H54 (cell line): Measurements from ENCODE around the gene TMEM169.
"Not testable (repeated sequence)": the region's sequence is repeated elsewhere in the genome, so short reads cannot be mapped to it uniquely, and the experiment has no call there.

ENCODE experiments used
- DNase-seq: peaks from one replicate; pipeline ENCODE4 v3.0.0; 2011; ENCODE audit warnings: low spot score, mixed read lengths; ENCODE audit not compliant: insufficient read length
- FAIRE-seq: peaks from 3 replicates; lab custom pipeline; 2011; peaks lifted over from hg19 to GRCh38; lab: Jason Lieb, UNC
- POLR2A ChIP-seq: IDR thresholded peaks from 2 replicates; pipeline ENCODE4 v1.6.1; 2011; ENCODE audit warnings: low read depth, mild to moderate bottlenecking, low read length

The TMEM169 gene

GRCh38 chr2:216078776-216079175, 2.9 kb upstream of the TMEM169 start:
- DNase-seq (no peak), FAIRE-seq (no peak)
- TF ChIP-seq POLR2A, result no peak

GRCh38 chr2:216080048-216080447, 1.7 kb upstream of the TMEM169 start:
- not testable (repeated sequence) for FAIRE-seq, DNase-seq

GRCh38 chr2:216081012-216081411, 707 bp upstream of the TMEM169 start:
- no peak for FAIRE-seq
- no peak for DNase-seq
- TF ChIP-seq POLR2A, result no peak

DNA sequence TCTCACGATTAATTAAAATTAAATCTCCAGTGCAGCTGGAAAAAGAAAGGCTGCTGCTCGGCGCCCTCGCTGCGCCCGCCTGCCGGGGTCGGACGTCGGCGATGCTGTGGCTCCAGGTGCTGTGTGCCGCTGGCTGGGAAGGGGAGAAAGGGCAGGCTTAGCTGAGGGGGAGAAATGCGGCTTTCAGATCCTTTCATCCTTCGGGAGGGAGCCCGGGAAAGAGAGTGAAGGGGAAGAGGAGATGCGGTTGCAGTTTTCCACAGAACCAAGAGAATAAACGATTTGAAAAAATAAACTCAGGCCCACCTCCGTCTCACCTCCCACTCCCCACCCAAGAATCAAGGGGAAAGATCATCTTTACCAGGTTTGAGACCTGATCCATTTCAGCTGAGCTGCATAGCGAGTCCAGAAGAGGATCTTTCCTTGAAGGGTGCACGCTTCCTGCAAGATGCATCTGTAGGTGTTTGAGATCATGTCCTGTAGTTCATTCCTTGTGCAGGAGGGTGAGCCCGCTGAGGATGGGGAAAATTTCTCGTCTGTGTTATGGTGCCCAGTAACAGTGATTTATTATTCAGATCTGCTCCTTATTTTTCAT, 495 bp downstream of the TMEM169 start:
- FAIRE-seq, result no peak
- DNase-seq, result no peak
- TF ChIP-seq POLR2A, result no peak

DNA sequence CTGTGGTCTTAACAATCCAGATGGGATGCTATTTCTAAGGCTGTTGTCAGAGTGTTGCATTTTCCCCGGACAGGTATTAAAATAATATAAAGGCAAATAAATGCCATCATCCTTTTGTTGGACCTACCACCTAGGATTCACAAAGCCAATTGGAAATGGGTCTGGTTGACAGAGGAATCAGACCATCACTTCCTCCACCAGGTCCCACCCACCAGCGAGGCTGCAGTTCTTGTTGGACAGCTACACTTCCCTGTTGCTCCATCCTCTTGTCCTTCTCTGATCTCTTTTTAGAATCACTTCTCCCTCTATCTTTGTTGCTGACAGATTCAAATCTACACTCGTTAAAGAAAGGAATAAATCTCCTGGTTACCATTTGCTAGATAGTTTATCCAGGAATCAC, 1.1 kb downstream of the TMEM169 start:
- TF ChIP-seq POLR2A, result no peak
- FAIRE-seq (no peak), DNase-seq (no peak)

- TF ChIP-seq POLR2A, result no peak
- DNase-seq (no peak), FAIRE-seq (no peak)
These were observed 2.0 kb downstream of the TMEM169 start for GRCh38 chr2:216083464-216084281.

DNA sequence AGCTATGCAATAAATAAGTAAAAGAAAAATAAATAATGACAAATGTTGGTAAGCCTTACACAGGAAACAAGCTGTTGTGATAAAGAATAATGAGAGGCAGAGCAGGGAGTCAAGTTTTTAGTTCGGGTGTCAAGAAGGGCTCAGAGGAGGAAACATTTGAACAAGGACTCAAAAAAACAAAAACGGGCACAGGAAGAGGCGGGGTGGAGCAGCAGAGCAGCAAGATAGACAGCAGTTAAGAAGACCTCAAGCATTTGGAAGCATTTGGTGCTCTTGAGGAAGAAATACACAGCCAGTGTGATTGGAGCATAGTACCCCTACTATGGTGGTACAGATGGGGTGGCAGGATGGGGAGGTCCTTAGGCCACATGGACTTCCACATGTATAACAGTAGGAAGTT, 2.8 kb downstream of the TMEM169 start:
- TF ChIP-seq POLR2A, result no peak
- DNase-seq (no peak), FAIRE-seq (no peak)

GRCh38 chr2:216086207-216086893, 4.6 kb downstream of the TMEM169 start:
- no peak for TF ChIP-seq POLR2A
- DNase-seq (no peak), FAIRE-seq (no peak)

GRCh38 chr2:216090369-216090786, 8.7 kb downstream of the TMEM169 start:
- no peak for FAIRE-seq

GRCh38 chr2:216092646-216093045, 10.9 kb downstream of the TMEM169 start:
- DNase-seq (no peak), FAIRE-seq (no peak)
- TF ChIP-seq POLR2A, result no peak

More at GRCh38 chr2:216090369-216090786, 8.7 kb downstream of the TMEM169 start:
- no peak for DNase-seq
- no peak for TF ChIP-seq POLR2A

GRCh38 chr2:216094701-216095100, 13.0 kb downstream of the TMEM169 start:
- no peak for DNase-seq
- no peak for FAIRE-seq
- no peak for TF ChIP-seq POLR2A

- FAIRE-seq, result no peak
- no peak for TF ChIP-seq POLR2A
- DNase-seq, result no peak
These were observed 17.0 kb downstream of the TMEM169 start for GRCh38 chr2:216098421-216099334.

GRCh38 chr2:216101109-216101508, 19.4 kb downstream of the TMEM169 start:
- no peak for FAIRE-seq
- no peak for TF ChIP-seq POLR2A
- DNase-seq, result no peak
